Lower leg skin (tissue), 3 donors: ENCODE measurements around the gene NUDT9.

Source experiments
- CTCF ChIP-seq, 3 donors: fragments of 450-650 bp; IDR thresholded peaks; one replicate each; pipeline ENCODE4 v1.5.1; 2016; ENCODE audit warnings: antibody characterized with exemption in 3 of 3, mild to moderate bottlenecking in 3 of 3, moderate library complexity in 2 of 3
- POLR2A ChIP-seq, 2 donors: fragments of 450-650 bp; IDR thresholded peaks; one replicate each; pipeline ENCODE4 v1.6.1; 2016 to 2017; ENCODE audit warnings: antibody characterized with exemption in 2 of 2, mild to moderate bottlenecking in 1 of 2, moderate library complexity in 1 of 2

DNA sequence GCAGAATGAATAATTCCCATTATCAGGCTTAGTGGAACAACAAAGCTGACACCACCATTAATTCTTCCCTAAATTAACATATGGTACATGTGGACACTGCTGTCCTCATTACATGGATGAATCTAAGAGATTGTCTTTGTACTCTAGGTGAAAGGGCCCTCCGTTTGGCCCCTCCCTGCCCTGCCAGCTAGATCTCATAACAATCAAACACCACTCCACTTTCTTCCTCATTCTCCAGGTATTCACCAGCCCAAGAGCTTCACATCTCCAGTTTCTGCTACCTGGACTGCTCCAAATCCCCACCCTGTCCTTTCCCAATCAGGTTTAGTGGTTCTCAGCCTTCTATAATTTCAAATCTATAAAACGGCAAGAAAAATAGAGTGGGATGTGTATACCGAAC lies 35.1 kb upstream of the NUDT9 start:
- TF ChIP-seq CTCF (IDR thresholded peaks at IDR 0.05) (no peak), POLR2A (IDR thresholded peaks at IDR 0.05) (no peak)
